22Rv1 (cell line): ENCODE measurements around the gene COPS6.

Source experiments
- H3K27ac ChIP-seq: fragments of 450-650 bp; 2 replicates; pipeline ENCODE4 v1.5.1; 2017
- ZFX ChIP-seq: fragments of 450-650 bp; IDR thresholded peaks from 2 replicates; pipeline ENCODE4 v1.6.1; 2017; ENCODE audit warnings: antibody characterized with exemption, borderline replicate concordance
- TF ChIP-seq, protein P1 (sequence below): fragments of 450-650 bp; IDR thresholded peaks from 2 replicates; pipeline ENCODE4 v1.5.1; 2017; ENCODE audit warnings: mild to moderate bottlenecking

The COPS6 gene

DNA sequence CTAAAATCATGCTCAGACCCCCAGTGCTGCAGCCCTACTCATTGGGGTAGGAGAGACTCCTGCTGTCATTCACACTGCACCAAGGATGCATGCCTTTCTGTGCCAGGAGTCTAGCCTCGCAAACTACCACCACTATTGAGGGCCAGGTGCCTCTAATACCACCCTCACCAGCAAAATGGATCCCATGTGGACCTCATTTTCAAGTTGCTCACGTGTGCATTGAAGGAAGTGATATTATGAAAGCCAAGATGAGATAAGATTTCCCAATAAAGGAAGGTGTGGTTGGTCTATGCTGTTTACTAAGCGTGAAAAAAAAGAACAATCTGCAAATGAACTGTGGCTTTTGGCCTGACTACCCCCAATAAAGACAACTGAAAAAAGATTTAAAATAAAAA, 52.8 kb downstream of the COPS6 start:
- no peak overlapping the region for H3K27ac ChIP-seq
- TF ChIP-seq, protein P1, sequence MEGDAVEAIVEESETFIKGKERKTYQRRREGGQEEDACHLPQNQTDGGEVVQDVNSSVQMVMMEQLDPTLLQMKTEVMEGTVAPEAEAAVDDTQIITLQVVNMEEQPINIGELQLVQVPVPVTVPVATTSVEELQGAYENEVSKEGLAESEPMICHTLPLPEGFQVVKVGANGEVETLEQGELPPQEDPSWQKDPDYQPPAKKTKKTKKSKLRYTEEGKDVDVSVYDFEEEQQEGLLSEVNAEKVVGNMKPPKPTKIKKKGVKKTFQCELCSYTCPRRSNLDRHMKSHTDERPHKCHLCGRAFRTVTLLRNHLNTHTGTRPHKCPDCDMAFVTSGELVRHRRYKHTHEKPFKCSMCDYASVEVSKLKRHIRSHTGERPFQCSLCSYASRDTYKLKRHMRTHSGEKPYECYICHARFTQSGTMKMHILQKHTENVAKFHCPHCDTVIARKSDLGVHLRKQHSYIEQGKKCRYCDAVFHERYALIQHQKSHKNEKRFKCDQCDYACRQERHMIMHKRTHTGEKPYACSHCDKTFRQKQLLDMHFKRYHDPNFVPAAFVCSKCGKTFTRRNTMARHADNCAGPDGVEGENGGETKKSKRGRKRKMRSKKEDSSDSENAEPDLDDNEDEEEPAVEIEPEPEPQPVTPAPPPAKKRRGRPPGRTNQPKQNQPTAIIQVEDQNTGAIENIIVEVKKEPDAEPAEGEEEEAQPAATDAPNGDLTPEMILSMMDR, result no peak
- no peak for TF ChIP-seq ZFX
